ENCODE measurements around the gene MICB.

Gene MICB

DNA sequence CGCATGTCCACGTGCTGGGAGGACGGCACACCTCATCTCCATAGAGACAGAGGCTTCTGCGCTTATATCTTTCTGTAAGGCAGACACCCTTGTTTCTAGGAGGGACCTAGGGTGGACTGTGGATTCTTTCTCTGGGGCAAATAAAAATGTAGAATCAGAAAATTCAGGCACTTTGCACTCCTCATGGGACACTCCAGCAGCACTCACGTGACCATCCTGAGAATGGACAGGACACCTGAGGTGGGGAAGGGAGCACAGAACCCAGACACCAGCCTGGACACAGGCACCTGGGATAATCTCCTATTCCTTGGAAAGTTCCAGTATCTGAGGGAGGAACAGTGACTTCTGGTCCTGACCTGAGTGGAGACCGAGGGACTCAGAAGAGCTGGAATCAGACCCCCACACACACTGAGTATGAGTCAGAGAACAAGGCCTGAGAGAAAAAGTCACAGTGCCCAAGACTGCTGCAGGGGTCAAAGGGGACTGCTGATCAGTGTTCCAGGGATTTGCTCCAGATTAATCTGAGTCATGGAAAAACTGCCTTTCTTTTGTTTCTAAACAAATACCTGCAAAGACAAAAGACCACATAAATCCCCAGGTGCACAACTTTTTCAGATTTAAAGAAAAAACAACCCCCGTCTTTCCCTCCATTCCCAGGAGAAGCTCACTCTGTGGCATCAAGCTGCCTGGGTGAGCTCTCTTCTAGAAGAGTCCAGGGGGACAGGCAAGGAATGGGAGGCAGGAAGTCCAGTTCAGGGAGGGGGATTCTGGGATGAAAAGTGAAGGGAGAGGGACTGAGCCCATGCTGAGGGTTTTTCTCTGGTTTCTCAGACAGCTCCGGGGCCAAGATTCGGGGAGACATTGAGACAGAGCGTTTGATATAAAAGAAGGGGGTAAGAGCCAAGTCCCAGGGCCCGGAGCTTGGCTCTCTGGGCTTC is 35.6 kb upstream of the MICB start:
- no peak overlapping the region for H3K4me3 ChIP-seq (replicated peaks; ENCODE audit: low read depth, low read length)
- TF ChIP-seq CTCF (IDR thresholded peaks at IDR 0.05; ENCODE audit: low read length, missing control alignments) = no peak
- no peak for DNase-seq (ENCODE audit: low read depth)

DNA sequence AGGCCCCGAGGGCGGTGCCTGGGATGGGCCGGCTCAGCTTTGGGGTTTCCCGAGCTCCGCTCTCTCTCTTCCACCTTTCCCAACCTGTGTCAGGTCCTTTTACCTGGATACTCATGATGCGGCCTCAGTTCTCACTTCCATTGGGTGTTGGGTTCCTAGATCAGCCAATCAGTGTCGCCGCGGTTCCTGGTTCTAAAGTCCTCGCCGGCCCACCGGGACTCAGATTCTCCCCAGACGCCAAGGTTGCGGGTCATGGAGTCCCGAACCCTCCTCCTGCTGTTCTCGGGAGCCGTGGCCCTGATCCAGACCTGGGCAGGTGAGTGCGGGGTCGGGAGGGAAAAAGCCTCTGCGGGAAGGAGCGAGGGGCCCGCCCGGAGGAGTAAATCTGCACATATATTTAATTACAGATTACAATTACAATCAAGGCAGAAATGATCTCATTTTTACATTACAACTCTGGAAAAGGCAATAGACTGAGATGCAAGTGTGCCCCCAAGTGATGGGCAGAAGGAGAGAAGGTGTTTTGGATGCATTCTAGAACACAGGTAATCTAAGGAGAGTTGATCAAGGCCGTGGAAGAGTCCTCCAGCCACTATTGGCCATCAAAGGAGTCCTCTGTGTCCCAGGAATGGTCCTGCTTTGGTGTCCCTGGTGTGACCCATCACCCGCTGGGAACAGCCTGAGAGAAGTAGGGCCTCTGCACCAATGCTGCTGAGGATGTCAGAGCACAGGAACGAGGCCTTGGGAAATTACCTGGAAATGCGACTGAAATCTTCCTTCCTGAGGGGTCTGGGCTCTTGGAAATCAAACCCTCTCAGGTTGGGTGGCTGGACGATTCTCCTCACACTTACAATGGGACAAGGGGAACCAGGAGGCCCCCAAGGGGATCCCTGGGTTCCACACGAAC is 34.7 kb upstream of the MICB start:
- DNase-seq (ENCODE audit: low read depth) = peak; percentile 82
- H3K4me3 ChIP-seq (replicated peaks; ENCODE audit: low read depth, low read length) = peak overlapping the region; percentile 38
- TF ChIP-seq CTCF (IDR thresholded peaks at IDR 0.05; ENCODE audit: low read length, missing control alignments) = no peak

DNA sequence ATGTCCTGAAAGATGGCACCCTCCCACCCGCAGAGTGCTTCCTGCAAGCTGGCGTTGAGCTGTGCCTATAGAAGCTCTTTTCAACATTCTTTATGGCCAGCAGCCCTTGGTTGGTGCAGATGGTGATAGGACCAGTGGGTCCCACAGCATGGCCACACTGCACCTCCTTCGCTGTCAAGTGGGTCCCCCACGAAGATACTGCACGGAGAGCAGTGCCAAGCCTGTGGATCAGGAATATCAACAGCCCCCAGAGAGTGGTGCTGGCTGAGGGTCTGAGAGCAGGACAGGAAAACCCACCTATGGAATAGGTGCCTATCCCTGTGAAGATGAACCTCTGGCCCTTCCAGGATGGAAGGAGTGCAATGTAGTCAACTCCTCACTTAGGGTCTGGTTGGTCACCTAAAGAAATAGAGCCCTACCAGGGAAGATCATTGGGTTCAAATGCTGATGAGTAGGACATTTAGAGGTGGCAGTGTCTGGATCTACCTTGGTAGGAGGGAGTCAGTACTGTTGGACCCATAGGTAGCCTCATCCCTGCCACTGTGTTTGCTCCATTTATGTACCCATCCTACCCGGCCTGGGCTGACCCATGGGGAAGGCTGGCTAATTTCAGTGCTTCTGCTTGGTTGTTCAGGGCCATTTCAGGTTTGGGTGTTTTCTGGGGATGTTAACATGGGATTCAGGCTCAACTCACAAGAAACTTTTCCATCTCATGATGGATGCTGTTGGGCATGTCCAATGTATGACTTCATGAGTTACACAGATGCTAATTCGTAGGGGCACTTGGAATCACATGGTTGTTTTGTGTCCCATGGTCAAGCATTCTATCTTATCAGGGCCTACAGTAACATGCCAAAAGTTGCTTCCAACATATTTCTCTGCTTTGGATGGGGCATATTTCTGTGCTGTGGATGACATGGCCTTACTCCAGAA is 33.4 kb upstream of the MICB start:
- no peak overlapping the region for H3K4me3 ChIP-seq (replicated peaks; ENCODE audit: low read depth, low read length)
- no peak for TF ChIP-seq CTCF (IDR thresholded peaks at IDR 0.05; ENCODE audit: low read length, missing control alignments)
- DNase-seq (ENCODE audit: low read depth) = no peak

- H3K4me3 ChIP-seq (replicated peaks; ENCODE audit: low read depth, low read length) = no peak overlapping the region
- TF ChIP-seq CTCF (IDR thresholded peaks at IDR 0.05; ENCODE audit: low read length, missing control alignments) = no peak
- no peak for DNase-seq (ENCODE audit: low read depth)
Observed at GRCh38 chr6:31465185-31465536, 32.8 kb upstream of the MICB start.

DNA sequence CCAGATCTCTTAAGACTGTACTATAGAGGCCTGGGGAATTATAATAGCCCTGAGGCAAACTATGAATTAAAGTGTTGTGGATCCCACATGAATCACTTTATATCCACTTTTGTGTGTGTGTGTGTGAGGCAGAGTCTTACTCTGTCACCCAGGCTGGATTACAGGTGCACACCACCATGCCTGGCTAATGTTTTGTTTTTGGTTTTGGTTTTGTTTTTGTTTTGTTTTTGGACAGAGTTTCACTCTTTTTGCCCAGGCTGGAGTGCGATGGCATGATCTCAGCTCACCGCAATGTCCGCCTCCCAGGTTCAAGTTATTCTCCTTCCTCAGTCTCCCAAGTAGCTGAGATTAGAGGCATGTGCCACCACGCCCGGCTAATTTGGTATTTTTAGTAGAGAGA is 32.2 kb upstream of the MICB start:
- no peak overlapping the region for H3K4me3 ChIP-seq (replicated peaks; ENCODE audit: low read depth, low read length)
- TF ChIP-seq CTCF (IDR thresholded peaks at IDR 0.05; ENCODE audit: low read length, missing control alignments) = no peak
- no peak for DNase-seq (ENCODE audit: low read depth)

GRCh38 chr6:31466466-31466865 is 31.5 kb upstream of the MICB start:
- DNase-seq (ENCODE audit: low read depth) = no peak
- TF ChIP-seq CTCF (IDR thresholded peaks at IDR 0.05; ENCODE audit: low read length, missing control alignments) = no peak
- H3K4me3 ChIP-seq (replicated peaks; ENCODE audit: low read depth, low read length) = no peak overlapping the region
